Endothelial cell of umbilical vein (primary cell): ENCODE measurements around the gene RAB3IL1. TPM values are rescaled to one million over a fixed set of nuclear protein-coding genes. Genes with fewer than 3 reads are reported as not detected.

ENCODE experiments used
- BruUV-seq: library from RNA; stranded (reverse); fragments of 400-500 nt; replicated peaks from 2 replicates; lab custom pipeline; 2021; lab: Mats Ljungman, UMichigan
- CTCF ChIA-PET: fragments of 300-600, 350-600 bp; sonication (Branson Sonifier 250); formaldehyde crosslinking; loops from one replicate; lab custom pipeline; 2021; ENCODE audit warnings: antibody characterized with exemption, inconsistent platforms; lab: Charles Lee
- POLR2A ChIA-PET: fragments of 300-600, 350-600 bp; sonication (Branson Sonifier 250); formaldehyde crosslinking; loops from one replicate; lab custom pipeline; 2021; ENCODE audit warnings: antibody characterized with exemption, inconsistent platforms; lab: Charles Lee
- DNase-seq: peaks from one replicate; pipeline ENCODE4 v3.0.0-alpha.2; 2011; ENCODE audit warnings: low read depth, low spot score
- FAIRE-seq: peaks from 2 replicates; lab custom pipeline; 2011; peaks lifted over from hg19 to GRCh38; lab: Jason Lieb, UNC
- H2AFZ ChIP-seq: 2 replicates; pipeline ENCODE4 v1.6.0; 2012; ENCODE audit warnings: low read depth, low read length, control low read depth, inconsistent platforms
- H3K27ac ChIP-seq: 2 replicates; pipeline ENCODE4 v1.5.1; 2011; ENCODE audit warnings: low read depth, mild to moderate bottlenecking, control low read depth, low read length, moderate library complexity; ENCODE audit not compliant: insufficient read depth
- H3K27me3 ChIP-seq, 2 experiments: 2 replicates each; pipeline versions ENCODE4 v1.6.0 to v1.6.1; 2011; ENCODE audit warnings: low read length in 2 of 2, mixed read lengths in 1 of 2; ENCODE audit not compliant: control insufficient read depth in 2 of 2, insufficient read depth in 2 of 2
- H3K36me3 ChIP-seq, 2 experiments: 2 replicates in 1 of 2; 3 replicates in 1 of 2; pipeline ENCODE4 v1.5.1; 2011; ENCODE audit warnings: low read length in 2 of 2, mild to moderate bottlenecking in 1 of 2, moderate library complexity in 1 of 2; ENCODE audit not compliant: control insufficient read depth in 2 of 2, insufficient read depth in 2 of 2; ENCODE audit errors: extremely low read depth in 1 of 2
- H3K4me1 ChIP-seq: 3 replicates; pipeline ENCODE4 v1.5.1; 2011; ENCODE audit warnings: mild to moderate bottlenecking, low read length; ENCODE audit not compliant: control insufficient read depth, insufficient read depth; ENCODE audit errors: extremely low read depth
- H3K4me2 ChIP-seq: 2 replicates; pipeline ENCODE4 v1.6.1; 2011; ENCODE audit warnings: low read length, control low read depth, mixed read lengths; ENCODE audit not compliant: insufficient read depth
- H3K4me3 ChIP-seq, 3 experiments: fragments of 200-600 bp in 1 of 3; sonication (generic), shearing (Covaris generic) in 1 of 3; replicated peaks in 1 of 3; 2 replicates each; pipeline ENCODE4 v1.5.1; 2011 to 2016; ENCODE audit warnings: control low read depth in 3 of 3, low read length in 3 of 3, mild to moderate bottlenecking in 2 of 3, inconsistent platforms in 1 of 3, low read depth in 1 of 3, moderate library complexity in 1 of 3; ENCODE audit not compliant: insufficient read depth in 1 of 3
- H3K79me2 ChIP-seq: 2 replicates; pipeline ENCODE4 v1.6.0; 2012; ENCODE audit warnings: low read length, inconsistent platforms; ENCODE audit not compliant: control insufficient read depth, insufficient read depth
- H3K9ac ChIP-seq: replicated peaks from 2 replicates; pipeline ENCODE3; 2011; ENCODE audit warnings: low read length, control low read depth; ENCODE audit not compliant: insufficient read depth; ENCODE audit errors: extremely low read depth
- H3K9me1 ChIP-seq: replicated peaks from 3 replicates; pipeline ENCODE4 v1.6.0; 2011; ENCODE audit warnings: mild to moderate bottlenecking, low read length; ENCODE audit not compliant: control insufficient read depth, insufficient read depth; ENCODE audit errors: extremely low read depth
- H3K9me3 ChIP-seq: replicated peaks from 2 replicates; pipeline ENCODE4 v1.5.1; 2012; ENCODE audit warnings: low read length, inconsistent platforms; ENCODE audit not compliant: control insufficient read depth, insufficient read depth
- H4K20me1 ChIP-seq: replicated peaks from 2 replicates; pipeline ENCODE3; 2011; ENCODE audit warnings: mild to moderate bottlenecking, low read length; ENCODE audit not compliant: control insufficient read depth, insufficient read depth; ENCODE audit errors: extremely low read depth
- EZH2 ChIP-seq: IDR thresholded peaks from 2 replicates; pipeline ENCODE4 v1.6.1; 2012; ENCODE audit warnings: borderline replicate concordance, low read depth, mild to moderate bottlenecking, moderate library complexity, low read length, inconsistent platforms; ENCODE audit not compliant: severe bottlenecking
- FOS ChIP-seq: IDR thresholded peaks from 2 replicates; pipeline ENCODE4 v1.6.1; 2011; ENCODE audit warnings: mild to moderate bottlenecking, low read length, moderate library complexity, borderline replicate concordance; ENCODE audit not compliant: insufficient read depth
- GATA2 ChIP-seq: IDR thresholded peaks from 2 replicates; pipeline ENCODE4 v1.7.0; 2011; ENCODE audit warnings: low read depth, mild to moderate bottlenecking, moderate library complexity, mixed read lengths, low read length; ENCODE audit not compliant: insufficient read length, insufficient read depth
- JUN ChIP-seq: IDR thresholded peaks from 2 replicates; pipeline ENCODE4 v1.6.1; 2011; ENCODE audit warnings: borderline replicate concordance, low read depth; ENCODE audit not compliant: insufficient read length, insufficient read depth
- MYC ChIP-seq: IDR thresholded peaks from one replicate; pipeline ENCODE4 v1.6.1; 2011; ENCODE audit warnings: mild to moderate bottlenecking, low read depth, low read length
- POLR2A ChIP-seq: IDR thresholded peaks from 2 replicates; pipeline ENCODE4 v1.6.1; 2012; ENCODE audit warnings: low read depth, mild to moderate bottlenecking, control low read depth, low read length
- POLR2AphosphoS5 ChIP-seq: IDR thresholded peaks from 2 replicates; pipeline ENCODE4 v1.6.1; 2012; ENCODE audit warnings: low read depth, mild to moderate bottlenecking, control low read depth, low read length, moderate library complexity; ENCODE audit not compliant: insufficient read depth
- dilution Hi-C: fragments of 300-500 bp; cut with MboI; formaldehyde crosslinking; loops from one replicate; pipeline ENCODE4 v1.15.0; 2019; ENCODE audit warnings: low sequenced_read_pairs; ENCODE audit not compliant: extremely low pct_ligation_motif_present
- intact Hi-C: fragments of 100-400 bp; cut with micrococcal nuclease; formaldehyde crosslinking; loops from one replicate; pipeline ENCODE4 v1.10.0; 2022
- polyA plus RNA-seq, 4 experiments: library from polyadenylated mRNA; depleted of rRNA in 3 of 4; stranded (reverse) in 3 of 4; unstranded in 1 of 4; fragments of >200 nt; gene quantifications; 2 replicates each; pipeline versions ENCODE4 v1.2.1 to v1.2.3, GENCODE V29; 2011 to 2012; ENCODE audit warnings: missing spikeins in 1 of 4
- total RNA-seq: library from RNA; stranded (reverse); gene quantifications from 2 replicates; pipeline ENCODE4 v1.2.3, GENCODE V29; 2021
- TF ChIP-seq, protein P1 (sequence below): IDR thresholded peaks from 2 replicates; pipeline ENCODE4 v1.6.1; 2011; ENCODE audit not compliant: insufficient read depth, insufficient read length
- TF ChIP-seq, protein P2 (sequence below), 2 donors: IDR thresholded peaks; 1 replicate in 1 of 2; 2 replicates in 1 of 2; pipeline ENCODE4 v1.5.1; 2011; ENCODE audit warnings: low read length in 2 of 2, mild to moderate bottlenecking in 2 of 2, moderate library complexity in 2 of 2, control low read depth in 1 of 2, inconsistent platforms in 1 of 2, low read depth in 1 of 2; ENCODE audit not compliant: insufficient read depth in 1 of 2; ENCODE audit errors: extremely low read depth in 1 of 2

RAB3IL1 gene
- total and polyA plus RNA-seq, 2 donors (not counting 3 experiments of a cell fraction or from before 2014, with no cell fraction given), result 1.8 to 3.6 TPM

DNA sequence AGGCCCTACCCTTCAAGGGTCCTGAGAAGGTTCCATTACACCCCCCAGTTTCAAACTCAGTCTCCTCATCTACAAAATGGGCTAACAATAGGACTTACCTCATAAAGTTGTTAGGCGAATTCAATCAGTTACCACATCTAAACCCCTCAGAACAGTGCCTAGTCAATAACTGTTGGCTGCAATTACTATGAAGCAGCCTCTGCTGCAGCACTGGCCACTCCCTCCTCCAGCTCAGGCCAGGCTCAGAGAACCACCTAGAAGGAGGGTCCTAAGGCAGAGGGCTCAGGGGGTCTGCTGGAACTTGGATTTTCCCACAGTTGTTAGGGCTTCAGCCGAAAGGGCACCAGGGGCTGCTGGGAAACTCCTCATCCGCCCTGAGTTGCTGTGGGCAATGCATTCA is 30.7 kb downstream of the RAB3IL1 start:
- ChIA-PET CTCF (interaction anchor here (2.3 to 4.8 kb wide), 2 partner anchors 11 to 15 kb away, joined by 6 to 19 read pairs; no protein-coding TSS in a partner anchor), POLR2A (no interaction called here)
- Histone ChIP-seq H3K79me2 (peaks cover 75% of the 10 kb centered on the region), H3K4me2 (no peak overlapping the region), H3K9me1 (no peaks in the 10 kb centered on the region), H3K36me3 (peaks cover 0 to 10% of the 10 kb centered on the region in 2 experiments), H3K27me3 (no peaks in the 10 kb centered on the region), H3K27ac (no peak overlapping the region), H3K9me3 (no peaks in the 10 kb centered on the region), H3K4me3 (no peak overlapping the region), H3K4me1 (peaks cover 35% of the 10 kb centered on the region), H4K20me1 (no peaks in the 10 kb centered on the region), H3K9ac (no peak overlapping the region), H2AFZ (no peak overlapping the region)
- dilution Hi-C loops (no loop called here), intact Hi-C loops (no loop called here)
- no peak for TF ChIP-seq JUN
- no peak for DNase-seq
- no peak for FAIRE-seq
- BruUV-seq, result no TSS peak

DNA sequence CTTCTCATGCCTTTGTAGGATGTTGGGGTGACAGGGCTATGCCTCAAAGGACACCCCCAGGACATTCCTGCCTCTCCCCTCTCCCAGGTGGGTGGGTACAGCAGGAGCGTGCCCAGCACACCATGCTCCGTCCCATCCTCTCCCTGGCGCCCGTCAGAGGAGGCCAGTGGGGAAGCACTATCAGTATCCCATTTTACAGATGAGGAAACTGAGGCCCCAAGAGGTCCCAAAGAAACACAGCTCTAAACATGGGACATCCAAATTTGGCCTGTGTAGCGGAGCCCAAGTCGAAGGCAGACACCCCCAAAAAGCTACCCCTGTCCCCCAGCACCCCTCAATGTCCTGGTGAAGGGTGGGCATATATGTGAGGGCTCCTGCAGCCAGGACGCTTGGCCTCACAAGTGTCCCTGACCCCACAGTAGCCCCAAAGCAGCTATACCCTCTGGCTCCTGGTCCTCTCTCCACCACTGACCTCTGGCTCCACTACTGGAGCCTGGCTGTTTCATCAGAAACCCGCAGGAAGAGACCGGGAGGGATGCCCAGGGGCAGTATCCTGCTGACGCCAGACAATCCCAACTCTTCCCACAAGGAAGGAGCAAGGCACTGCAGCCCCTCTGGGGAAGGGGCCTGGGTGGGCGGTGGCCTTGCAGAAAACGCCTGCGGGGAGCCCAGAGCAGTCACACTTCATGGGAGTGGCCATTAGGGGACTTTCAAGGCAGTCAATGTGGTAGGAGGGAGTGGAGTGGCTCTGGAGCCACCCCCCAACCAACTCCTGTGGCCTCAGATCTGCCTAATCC is 31.4 kb downstream of the RAB3IL1 start:
- ChIA-PET POLR2A (no interaction called here), CTCF (interaction anchor here (3.1 to 4.8 kb wide), 2 partner anchors 15 kb away, joined by 19 read pairs; no protein-coding TSS in a partner anchor)
- Histone ChIP-seq H3K4me3 (no peak overlapping the region), H3K4me2 (no peak overlapping the region), H3K9ac (no peak overlapping the region), H3K27ac (no peak overlapping the region), H3K4me1 (peaks cover 41% of the 10 kb centered on the region), H3K27me3 (no peaks in the 10 kb centered on the region), H3K9me1 (no peaks in the 10 kb centered on the region), H3K36me3 (peaks cover 0 to 10% of the 10 kb centered on the region in 2 experiments), H4K20me1 (no peaks in the 10 kb centered on the region), H2AFZ (no peak overlapping the region), H3K79me2 (peaks cover 80% of the 10 kb centered on the region), H3K9me3 (no peaks in the 10 kb centered on the region)
- dilution Hi-C loops, result no loop called here
- intact Hi-C loops, result no loop called here
- DNase-seq, result no peak
- TF ChIP-seq JUN, result no peak
- no peak for TF ChIP-seq POLR2AphosphoS5
- TF ChIP-seq EZH2, result no peak
- TF ChIP-seq, protein P1, sequence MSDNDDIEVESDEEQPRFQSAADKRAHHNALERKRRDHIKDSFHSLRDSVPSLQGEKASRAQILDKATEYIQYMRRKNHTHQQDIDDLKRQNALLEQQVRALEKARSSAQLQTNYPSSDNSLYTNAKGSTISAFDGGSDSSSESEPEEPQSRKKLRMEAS, result no peak
- TF ChIP-seq FOS, result no peak
- no peak for TF ChIP-seq GATA2
- no peak for TF ChIP-seq MYC
- TF ChIP-seq, protein P2, sequence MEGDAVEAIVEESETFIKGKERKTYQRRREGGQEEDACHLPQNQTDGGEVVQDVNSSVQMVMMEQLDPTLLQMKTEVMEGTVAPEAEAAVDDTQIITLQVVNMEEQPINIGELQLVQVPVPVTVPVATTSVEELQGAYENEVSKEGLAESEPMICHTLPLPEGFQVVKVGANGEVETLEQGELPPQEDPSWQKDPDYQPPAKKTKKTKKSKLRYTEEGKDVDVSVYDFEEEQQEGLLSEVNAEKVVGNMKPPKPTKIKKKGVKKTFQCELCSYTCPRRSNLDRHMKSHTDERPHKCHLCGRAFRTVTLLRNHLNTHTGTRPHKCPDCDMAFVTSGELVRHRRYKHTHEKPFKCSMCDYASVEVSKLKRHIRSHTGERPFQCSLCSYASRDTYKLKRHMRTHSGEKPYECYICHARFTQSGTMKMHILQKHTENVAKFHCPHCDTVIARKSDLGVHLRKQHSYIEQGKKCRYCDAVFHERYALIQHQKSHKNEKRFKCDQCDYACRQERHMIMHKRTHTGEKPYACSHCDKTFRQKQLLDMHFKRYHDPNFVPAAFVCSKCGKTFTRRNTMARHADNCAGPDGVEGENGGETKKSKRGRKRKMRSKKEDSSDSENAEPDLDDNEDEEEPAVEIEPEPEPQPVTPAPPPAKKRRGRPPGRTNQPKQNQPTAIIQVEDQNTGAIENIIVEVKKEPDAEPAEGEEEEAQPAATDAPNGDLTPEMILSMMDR (IDR thresholded peaks at IDR 0.05; ENCODE audit: extremely low read depth in 1 of 2, insufficient read depth in 1 of 2, low read depth in 1 of 2, low read length in 2 of 2), result no peak
- TF ChIP-seq POLR2A, result no peak
- FAIRE-seq, result no peak
- BruUV-seq, result no TSS peak
